ENCODE results near the gene CENPP.
"Not testable (repeated sequence)": the region's sequence is repeated elsewhere in the genome, so short reads cannot be mapped to it uniquely, and the experiment has no call there.

The CENPP gene

DNA sequence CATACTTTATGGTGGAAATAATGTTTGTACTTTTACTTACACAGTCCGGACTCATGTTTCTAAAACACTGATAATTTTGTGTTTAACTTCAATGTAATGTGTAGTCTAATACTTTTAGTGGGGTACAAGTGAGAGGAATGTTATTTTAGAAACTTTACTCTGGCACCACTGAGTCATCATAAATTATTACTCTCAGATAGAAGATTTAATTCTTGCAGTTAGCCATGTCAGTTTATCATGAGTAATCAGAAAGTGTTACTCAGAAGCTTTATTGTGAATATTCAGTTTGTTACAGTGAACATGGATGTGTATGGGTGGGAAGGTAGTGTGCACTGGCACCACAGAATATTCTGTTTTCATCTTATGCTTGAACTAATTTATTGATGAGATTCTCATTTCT is 58.6 kb downstream of the CENPP start:
- no peak for DNase-seq

GRCh38 chr9:92385001-92385400 is 59.2 kb downstream of the CENPP start:
- no peak for DNase-seq

DNA sequence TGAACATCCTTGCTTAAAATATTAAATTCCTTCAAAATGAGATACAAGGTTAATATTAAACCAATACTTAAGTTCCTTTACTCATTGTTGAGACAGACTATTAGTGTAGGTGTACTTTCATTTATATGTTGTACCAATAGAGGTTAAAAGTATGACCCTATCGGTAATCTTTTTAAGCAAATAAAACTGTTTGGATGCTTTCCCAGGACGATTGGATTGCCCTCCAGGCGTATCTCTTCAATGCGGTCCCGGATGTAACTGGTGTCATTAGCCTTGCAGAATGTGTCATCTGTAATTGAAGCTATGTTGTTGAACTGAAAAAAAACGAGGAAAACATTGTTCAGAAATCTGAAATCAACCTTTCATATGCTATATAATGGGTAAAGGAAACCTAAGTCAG is 59.7 kb downstream of the CENPP start:
- DNase-seq, result no peak

DNA sequence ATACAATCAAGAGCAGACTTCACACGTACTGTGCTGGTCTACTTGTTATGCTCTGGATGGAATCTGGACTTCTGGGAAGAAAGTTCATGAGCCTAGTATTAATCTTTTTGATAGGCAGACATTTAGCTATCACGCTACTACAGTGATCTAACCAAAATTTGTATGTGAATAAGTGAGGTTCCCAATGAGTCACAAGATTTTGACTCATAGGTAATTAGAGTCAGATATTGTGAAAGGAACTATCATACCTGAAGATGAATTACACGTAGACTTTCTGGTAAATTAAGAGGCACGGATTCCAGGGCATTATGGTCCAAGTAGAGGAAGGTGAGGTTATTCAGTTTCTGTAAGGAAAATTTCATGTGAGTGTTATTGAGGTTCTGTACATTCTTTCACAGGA is 60.2 kb downstream of the CENPP start:
- no peak for DNase-seq

DNA sequence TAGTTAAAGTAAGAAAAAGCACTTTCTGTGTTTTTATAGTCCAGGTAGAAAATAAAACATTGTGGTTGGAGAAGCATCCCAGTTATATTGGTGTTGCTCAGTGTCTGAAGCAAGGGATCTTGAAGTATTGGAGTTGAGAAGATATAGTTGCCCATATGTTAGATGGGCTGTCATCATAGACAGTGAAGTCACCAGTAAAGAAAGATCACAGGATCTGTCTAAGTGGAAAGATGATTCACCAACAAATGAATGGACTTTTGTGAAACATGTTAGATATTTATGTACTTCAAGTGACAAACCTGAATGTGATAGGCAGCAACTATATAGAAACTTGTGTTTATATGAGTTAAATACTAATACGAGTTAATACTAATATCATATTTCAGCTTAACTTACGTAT is 66.9 kb downstream of the CENPP start:
- no peak for DNase-seq

- no peak for DNase-seq
Observed at GRCh38 chr9:92393686-92394085, 67.9 kb downstream of the CENPP start.

DNA sequence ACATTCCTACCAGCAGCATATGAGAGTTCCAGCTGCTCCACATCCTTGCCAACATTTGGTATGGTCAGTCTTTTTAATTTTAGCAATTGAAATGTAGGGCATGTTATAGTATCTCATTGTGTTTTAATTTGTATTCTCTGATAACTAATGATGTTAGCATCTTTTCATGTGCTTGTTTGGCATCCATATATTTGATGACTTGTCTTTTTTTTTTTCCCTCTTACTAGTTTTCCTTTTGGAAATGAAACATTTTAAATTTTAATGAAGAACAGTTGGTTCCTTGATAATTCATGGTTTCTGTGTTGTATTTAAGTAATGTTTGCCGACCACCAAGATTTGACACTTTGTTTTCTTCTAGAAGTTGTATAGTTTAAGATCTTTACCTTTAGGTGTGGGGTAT is 69.9 kb downstream of the CENPP start:
- DNase-seq, result no peak

DNA sequence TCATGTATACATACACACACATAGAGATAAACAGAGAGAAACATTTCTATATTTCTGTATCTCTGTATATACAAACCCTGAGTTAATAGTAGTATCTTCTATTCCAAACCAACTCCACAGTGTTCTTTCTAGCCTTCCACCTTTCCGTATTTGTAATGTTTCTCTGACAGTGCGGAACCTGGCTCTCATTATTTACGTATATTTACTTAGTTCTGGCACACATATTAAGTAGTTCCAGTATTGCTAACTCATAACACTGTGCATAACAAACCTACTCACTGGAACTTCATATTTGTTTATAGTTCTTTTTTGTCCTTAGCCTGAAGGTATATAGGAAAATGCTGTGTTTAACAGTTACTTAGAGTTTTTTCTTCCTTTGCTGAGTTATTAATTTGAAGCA is 72.1 kb downstream of the CENPP start:
- no peak for DNase-seq

DNA sequence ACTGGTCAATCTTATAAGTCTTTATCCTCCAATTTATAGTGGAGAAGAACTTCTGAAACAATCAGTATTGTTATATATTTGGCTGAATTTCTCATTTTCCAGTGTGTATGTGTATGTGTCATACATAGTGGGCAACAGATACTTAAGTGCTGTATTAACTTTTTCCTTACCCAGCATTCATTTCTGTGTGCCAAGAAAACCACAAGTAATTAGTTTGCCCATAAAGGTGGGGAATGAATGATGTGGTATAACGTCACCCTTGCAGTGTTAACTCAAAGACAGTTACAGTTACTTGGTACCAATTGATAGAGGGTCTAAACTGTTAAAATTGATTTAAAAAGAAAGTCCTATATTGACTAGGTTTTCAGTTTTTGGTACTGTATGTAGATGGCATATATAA is 76.6 kb downstream of the CENPP start:
- DNase-seq, result no peak

GRCh38 chr9:92402826-92403745 is 77.3 kb downstream of the CENPP start:
- DNase-seq, result no peak

DNA sequence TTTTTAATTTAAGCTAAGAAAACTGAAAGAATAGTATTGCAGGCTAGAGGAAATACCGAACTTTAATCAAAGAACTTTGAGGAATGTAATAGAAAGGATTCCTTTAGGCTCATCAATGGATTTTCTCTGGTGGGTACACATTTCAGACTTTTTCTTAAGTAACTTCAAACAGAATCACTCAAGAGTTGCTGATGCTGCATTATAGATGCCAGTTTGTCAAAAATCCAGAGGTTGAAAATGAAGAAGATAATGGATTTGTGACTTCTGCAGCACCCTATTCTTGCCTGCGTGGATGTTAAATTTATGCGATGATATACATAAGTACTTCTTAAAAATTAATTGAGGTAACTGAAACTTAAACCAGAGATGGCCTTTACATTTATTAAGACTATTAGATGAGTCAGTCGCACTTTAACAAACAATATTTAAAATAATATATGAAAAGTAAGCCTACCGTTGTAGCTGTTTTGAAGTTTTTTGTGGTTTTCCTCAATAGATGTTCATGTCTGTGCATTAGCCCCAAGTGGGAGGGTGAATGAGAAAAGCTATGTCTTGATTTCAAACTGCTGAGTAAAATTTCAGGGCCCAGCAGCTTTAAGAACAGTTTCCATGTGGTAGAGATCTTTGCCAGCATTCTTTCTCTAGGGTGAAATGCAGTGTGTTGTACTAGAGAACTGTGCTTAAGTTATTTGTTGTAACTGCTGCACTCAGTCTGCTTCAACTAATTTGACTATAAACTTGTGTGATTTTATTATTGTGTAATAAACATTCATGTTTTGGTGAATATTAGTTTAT is 78.5 kb downstream of the CENPP start, which contains the start of gene OGN:
OGN (minus strand) TSS at position 537 of the 795 bp plus-strand sequence. CDS start 1,171 bp downstream, outside the sequence.
- no peak for DNase-seq

DNA sequence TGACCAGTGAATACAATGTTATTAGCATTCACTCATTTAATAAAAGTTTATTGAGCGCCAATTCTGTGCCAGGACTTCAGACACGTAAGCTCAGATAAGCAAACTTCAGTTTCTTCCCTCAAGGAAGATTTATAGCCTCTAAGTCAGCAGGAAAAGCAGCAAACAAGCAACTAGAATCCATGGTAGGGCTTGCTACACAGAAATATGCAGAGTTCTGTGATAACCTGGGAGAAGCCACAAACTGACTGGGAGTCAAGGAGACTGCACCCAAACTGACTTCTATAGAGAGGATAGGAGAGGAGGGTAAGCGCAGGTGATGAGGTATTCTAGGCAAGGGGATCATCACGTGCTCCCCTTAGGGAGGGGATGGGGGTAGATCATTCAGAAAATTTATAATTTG is 80.1 kb downstream of the CENPP start:
- DNase-seq, result no peak

- DNase-seq, result peak; percentile 26
Observed at GRCh38 chr9:92406477-92406876, 80.7 kb downstream of the CENPP start.

GRCh38 chr9:92407818-92408217 is 82.1 kb downstream of the CENPP start:
- no peak for DNase-seq

DNA sequence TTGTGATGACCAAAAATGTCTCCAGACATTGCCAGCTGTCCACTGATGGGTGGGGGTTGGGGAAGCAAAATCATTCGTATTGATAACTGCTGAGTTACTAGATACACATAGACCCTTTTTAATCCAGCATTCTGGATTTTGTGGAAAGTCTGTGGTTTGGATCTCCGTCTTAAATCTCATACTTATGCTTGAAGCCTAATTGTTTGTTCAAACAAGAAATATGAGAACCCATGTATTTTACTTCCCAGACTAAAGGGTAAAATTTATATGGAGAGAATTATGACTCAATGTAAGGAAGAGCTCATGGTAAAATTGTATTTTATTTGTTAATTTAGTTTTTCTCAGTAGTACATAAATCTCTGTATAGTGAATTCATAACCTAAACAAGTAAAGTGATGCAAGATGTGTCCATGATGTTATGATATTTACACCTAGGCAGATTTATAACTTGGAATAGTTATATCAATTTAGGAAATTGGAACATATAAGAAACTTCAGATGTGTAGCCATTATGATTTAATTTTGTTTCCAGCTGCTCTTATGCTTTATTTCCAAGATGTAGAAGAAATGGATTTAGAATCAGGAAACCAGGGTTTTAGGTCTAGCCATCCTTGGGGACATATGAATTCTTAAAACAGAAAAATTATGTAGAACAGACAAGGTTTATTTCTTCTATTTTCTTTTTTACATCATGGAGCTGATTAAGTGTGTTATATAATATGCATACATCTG is 83.2 kb downstream of the CENPP start:
- DNase-seq, result no peak

- DNase-seq, result not testable (repeated sequence)
Observed at GRCh38 chr9:92411157-92411556, 85.4 kb downstream of the CENPP start.

- no peak for DNase-seq
Observed at GRCh38 chr9:92414566-92414965, 88.8 kb downstream of the CENPP start.

GRCh38 chr9:92422611-92423338 is 97.0 kb downstream of the CENPP start:
- DNase-seq, result no peak

DNA sequence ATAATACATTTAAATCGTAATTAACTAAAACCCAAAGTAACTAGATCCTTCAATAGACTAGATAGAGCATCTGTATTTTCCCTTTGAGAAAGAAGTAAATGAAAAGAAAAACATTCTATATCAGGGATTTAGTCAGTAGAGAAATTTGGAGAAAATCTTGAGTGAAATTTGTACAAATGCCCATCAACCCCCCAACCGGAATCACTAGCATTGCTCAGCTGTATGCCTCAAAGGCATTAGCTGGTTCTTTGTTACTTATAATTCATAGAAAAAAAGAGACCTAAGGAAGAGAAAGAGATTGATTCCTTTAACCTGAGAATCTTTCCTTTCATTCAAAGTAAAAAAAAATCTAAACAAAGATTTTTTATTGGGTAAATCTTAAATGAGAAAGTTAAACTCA is 97.9 kb downstream of the CENPP start:
- no peak for DNase-seq

GRCh38 chr9:92424340-92424739 is 98.6 kb downstream of the CENPP start, which contains the start of gene OMD:
TSS of gene OMD (minus strand) at chr9:92424471. CDS start at chr9:92417558, 6,913 bp downstream.
- no peak for DNase-seq

DNA sequence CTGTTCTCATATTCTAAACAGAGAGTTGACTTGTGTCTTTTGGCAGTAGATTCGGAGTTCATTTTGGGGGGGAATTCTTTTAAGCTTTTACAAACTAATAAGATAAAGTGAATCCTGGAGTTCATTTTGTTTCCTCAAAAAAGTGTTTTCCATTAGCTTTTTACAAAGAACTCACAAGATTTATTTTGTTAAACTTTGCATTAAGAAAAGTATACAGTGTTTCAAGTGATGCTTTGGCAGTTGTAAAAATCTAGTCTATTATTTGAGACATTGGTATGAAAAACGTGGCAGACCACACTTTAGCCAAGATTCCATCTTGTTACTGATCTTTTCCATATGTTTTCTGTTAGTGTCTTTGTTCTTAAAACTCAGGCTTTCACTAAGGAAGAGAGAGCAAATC is 99.7 kb downstream of the CENPP start:
- DNase-seq, result no peak

DNA sequence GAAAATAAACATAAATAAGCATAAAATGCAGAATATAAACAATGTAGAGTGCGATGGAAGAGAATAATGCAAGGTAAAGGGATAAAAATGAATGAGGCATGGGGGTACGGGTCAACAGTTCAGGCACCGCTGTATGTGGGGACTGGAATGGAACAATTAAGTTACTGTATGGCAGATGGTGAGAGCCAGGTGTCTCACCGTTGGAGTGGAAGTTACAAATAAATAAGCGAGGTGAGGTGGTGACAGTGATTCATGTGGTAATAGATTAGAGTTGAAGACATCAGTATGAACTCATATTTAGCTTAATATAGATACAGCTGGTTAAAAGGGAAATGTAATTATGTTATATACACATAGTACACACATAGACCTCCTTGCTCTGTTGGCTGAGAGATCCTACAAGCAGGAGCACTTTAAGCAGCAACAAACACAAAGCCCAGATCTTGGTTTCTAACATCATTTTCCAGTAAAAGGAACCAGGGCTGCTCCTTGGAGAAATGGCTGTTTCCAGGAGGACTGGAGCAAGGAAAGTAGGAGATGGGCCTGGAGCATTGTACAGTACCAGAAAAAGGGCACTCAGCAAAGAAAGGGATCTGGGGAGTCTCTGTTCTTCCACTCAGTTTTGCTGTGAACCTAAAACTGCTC is 100.9 kb downstream of the CENPP start:
- no peak for DNase-seq
